GM19043 (cell line): ENCODE results near the gene TFPT.

Source experiments
- ATAC-seq: cut with Tn5 transposase; IDR thresholded peaks from one replicate; pipeline ENCODE4 v1.9.1; 2021; ENCODE audit warnings: low read depth; ENCODE audit not compliant: unreplicated experiment

The TFPT gene, protein sequence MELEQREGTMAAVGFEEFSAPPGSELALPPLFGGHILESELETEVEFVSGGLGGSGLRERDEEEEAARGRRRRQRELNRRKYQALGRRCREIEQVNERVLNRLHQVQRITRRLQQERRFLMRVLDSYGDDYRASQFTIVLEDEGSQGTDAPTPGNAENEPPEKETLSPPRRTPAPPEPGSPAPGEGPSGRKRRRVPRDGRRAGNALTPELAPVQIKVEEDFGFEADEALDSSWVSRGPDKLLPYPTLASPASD

DNA sequence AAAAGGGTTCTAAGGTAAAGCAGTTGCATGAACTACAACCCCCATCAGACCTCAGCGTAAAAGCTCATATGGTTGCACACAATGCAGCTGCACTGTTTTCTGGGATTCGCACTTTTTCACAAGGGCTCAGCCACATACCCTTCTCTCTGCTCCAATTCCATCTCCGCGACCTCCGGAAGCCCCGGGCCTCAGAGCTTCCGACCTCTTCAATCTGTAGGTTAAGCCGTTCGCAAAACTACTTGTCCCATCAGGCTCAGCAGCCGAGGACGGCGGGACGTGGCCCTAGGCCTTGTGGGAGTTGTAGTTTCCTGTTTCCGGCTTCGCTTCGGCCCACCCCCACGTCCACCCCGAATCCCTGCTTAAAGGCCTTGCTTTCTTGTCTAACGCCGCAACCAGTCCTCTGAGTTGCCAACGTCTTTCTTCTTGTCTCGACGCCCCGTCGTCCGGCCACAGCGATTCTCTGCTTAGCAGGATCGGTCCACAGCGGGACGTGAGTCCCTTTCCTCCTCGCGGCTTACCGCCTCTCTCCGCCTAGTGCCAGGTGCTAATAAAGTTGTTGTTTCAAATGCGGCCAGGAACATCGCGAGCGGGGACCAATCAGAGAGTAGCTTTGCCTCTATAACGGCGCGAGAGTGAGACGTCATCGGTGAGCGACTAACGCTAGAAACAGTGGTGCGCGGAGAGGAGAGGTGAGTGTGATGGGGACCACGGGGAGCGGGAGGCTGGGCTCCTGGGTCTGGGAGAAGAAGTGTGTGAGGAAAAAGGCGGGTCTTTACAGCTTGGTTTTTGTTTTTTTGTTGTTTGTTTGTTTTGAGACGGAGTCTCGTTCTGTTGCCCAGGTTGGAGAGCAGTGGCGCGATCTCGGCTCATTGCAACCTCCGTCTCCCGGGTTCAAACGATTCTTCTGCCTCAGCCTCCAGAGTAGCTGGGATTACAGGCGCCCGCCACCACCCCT, at the start of gene TFPT, which contains the start of gene PRPF31:
TSS of gene TFPT (minus strand) at position 549 of the 955 bp plus-strand sequence. CDS start at position 161, 388 bp downstream.
TSS of gene PRPF31 (plus strand) at position 646 of the 955 bp plus-strand sequence. CDS start 2,525 bp downstream, outside the sequence.
- peak; percentile 64 for ATAC-seq

GRCh38 chr19:54165222-54165621, 49.8 kb upstream of the TFPT start:
- ATAC-seq: no peak

DNA sequence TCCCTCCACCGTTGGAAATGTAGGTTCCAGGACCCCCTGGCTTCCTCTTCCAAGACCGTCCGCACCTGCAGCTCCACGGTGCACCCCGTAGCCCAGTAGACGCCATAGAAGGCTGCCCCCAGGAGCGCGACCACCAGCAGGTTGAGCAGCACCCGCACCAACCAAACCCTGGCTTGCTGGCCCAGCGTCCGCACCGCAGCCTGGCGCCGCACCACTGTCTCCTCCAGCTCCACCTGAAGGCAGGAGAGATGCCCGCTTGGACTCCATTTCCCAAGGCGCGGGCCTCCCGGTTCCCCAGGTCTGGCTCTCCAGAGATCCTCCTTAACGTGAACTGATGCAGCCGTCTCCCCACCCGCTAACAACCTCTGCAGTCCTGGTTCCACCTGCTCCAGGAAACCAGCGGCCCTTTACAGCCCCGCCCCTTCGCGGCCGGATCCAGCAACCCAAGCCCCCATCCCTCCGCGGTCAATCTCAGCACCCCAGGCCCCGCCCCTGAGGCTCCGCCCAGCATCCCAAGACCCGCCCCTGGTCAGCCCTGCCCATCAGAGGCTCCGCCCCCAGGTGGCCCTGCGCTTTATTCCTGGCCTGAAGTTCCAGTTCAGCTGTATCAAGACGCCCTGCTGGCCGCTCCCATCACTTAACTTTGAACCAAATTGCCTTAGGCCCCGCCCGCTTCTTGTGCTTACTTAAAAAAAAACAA, 49.1 kb upstream of the TFPT start:
- ATAC-seq: no peak

DNA sequence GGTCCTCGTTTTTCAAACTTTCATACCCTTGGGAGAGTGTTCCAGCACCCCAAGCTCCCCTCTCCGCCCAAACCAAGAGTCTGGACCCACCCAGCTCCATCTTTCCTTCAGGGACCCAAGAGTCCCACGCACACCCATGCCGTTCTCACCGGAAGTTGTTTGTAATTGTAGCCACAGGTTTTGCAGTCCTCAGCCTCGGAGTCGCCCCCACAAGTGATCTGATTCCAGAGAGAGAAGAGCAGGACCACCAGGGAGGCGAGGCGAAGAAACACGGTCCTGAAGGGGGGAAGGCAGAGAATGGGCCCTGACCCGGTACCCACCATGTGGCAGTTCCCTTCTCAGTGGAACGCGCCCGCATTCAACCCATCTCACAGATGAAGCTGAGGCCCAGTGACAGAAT, 47.4 kb upstream of the TFPT start:
- ATAC-seq: no peak

DNA sequence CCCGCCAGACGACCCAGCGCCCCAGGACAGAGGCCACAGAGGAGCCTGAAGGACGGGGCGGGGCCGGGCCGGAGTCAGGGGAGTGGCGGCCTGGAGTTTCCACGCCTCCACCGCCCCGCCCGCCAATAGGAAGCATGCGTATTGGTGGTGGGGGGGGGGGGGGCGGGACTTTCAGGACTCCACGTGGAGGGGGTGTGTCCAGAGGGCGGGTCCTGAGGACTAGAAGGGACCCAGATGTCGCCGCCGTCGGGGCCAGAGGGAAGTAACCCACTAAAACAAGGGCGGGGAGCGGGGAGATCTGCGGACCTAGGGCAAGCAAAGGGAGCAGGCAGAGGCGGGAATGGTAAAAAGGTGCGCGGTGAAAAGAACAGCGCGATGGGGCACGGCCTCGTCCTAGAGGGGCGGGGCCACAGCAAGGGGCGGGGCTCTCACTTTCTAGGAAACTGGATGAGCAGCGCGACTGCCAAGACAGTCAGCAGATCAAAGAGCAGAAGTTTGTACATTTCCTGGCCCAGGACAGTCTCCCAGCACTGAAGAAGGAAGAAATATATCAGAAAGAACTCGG, 46.9 kb upstream of the TFPT start:
- ATAC-seq: no peak

DNA sequence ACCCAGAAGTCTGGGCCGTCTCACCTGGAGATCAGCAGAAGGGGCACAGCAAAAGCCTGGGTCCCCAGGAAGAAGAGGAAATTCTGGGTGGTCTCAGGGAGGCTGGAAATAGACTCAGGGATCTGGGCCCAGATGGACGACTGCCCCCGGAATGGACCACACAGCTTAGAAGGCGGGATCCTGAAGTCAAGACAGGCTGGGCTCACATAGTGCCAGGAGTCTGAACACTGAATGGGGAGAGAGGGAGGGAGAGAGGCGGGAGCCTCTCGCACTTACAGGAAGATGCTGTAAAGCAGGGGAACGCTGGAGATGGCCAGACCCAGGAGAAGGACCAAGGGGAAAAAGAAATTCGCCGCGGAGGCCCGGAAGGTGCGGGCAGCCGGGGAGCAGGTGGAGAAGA, 45.4 kb upstream of the TFPT start:
- no peak for ATAC-seq

GRCh38 chr19:54160182-54160811, 44.8 kb upstream of the TFPT start:
- ATAC-seq: no peak

- ATAC-seq: peak; percentile 89
These were observed 44.1 kb upstream of the TFPT start, which contains the start of gene LENG1 for GRCh38 chr19:54159352-54160181. TSS of gene LENG1 (minus strand) at chr19:54159721. CDS start at chr19:54159695, 26 bp downstream.

DNA sequence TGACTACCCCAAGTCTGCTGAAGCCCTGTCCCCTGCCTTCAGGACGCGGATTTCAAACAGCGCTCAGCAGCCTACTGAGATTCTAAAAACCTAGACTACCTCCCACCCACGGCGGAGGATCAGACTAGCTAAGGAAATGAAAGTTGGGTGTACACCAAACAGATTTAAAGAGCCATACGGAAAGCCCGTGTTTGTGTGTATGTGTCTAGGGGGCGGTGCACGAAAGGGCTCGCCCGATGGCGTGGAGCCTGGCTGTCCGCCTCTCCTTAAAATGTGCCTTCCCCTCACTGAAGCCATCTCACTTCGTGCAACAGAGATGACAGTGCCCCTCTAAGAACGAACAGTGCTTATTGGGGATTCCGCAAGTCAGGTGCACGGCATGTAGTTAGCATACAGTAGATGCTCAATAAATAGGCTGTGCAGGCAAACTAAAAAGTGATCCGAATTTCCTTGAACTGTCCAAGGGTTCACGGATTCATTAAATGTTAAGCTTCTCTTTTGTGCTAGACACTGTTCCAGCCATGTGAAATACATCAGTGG, 43.4 kb upstream of the TFPT start:
- ATAC-seq: no peak

DNA sequence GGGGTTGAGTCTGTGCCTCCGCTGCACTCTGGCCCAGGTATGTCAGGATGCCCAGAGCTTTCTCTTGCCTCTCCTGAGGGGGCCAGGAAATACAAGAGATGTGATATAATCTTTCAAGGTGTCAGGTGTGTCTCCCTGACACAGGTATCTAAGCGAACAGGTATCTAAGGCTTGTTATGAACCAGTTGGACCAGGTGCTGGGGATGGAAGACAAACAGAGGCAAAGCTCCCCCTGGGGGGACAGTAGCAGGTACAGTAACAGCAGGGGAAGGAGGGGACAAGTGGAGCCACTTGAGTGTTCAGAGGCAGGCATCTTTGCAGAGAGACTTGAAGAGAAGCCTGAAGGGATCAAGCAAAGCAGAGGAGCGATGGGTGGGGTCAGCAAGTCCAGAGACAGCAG, 41.5 kb upstream of the TFPT start:
- no peak for ATAC-seq

DNA sequence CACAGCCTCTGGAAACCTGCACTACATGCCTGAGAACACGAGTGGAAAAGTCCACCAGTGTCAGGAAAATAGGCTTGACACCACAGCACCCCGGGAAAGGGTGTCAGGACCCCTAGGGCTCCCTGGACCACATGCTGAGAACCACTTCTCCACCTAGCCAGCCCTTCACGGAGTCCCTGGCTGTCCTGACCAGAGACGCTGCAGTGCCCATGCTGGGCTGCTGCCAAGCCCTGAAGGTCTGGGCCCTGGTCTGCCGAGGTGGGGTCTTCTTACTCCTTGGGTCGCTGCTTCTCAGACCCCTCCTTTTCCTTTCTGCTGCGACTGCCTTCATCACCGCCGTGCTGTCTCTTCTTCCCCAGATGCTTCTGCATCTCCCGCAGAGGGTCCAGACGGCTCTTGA, 41.0 kb upstream of the TFPT start:
- no peak for ATAC-seq

DNA sequence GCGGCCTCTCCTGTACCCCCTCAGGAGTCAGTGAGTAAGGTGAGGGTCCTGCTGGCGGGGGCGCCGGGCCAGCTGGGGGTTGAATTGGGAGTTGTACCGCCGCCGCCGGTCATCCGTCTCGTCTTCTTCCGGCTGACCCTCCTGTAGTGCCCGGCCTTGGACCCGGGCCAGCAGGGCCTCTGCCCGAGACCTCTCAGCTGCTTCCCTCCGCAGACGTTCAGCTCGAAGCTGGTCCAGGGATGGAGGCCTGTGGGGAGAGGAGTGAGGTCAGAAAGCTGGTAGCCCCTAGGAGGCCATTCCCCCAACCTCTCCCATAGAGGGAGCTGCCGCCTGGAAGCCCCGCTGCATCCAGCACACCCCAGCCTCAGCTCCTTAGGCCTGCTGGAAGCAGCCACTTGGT, 40.2 kb upstream of the TFPT start:
- no peak for ATAC-seq

- no peak for ATAC-seq
These were observed 39.3 kb upstream of the TFPT start for GRCh38 chr19:54154603-54155345.

DNA sequence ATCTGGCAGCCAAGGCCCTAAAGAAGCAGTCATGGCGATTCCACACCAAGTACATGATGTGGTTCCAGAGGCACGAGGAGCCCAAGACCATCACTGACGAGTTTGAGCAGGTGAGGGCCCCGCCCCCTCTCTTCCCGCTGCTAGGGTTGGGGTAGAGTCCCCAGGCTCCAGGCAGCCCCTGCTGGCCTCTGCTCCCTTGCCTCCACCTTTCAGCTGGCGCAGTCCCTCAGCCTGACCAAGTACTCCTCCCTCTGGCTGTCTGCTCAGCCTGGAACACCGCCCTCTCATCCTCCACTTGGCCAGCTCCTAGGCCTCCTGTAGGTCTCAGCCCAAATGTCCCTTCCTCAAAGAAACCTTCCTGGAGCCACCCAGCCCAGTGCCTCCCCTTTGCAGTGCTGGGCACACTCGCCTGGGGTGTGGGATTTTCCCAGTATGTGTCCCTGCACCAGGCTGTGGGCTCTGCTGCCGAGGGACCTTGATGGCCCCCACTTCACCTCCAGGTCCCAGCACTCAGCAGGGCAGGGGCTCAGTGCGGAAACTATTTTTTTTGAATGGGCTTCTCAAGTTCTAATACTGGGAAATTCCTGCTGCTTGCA, 38.4 kb upstream of the TFPT start:
- no peak for ATAC-seq

- ATAC-seq: no peak
These were observed 37.5 kb upstream of the TFPT start for GRCh38 chr19:54152878-54153524.

GRCh38 chr19:54152267-54152666, 36.8 kb upstream of the TFPT start:
- ATAC-seq: no peak

- no peak for ATAC-seq
These were observed 36.0 kb upstream of the TFPT start for GRCh38 chr19:54151362-54152035.
